ENCODE measurements around the gene C1QTNF12.

Gene C1QTNF12

GRCh38 chr1:1281533-1282321 lies 35.2 kb upstream of the C1QTNF12 start:
- DNase-seq = no peak

GRCh38 chr1:1280782-1281481 lies 34.4 kb upstream of the C1QTNF12 start:
- no peak for DNase-seq

GRCh38 chr1:1279028-1279427 lies 32.5 kb upstream of the C1QTNF12 start:
- no peak for DNase-seq

- DNase-seq = no peak
Observed at GRCh38 chr1:1278620-1279019, 32.1 kb upstream of the C1QTNF12 start.

- DNase-seq = no peak
Observed at GRCh38 chr1:1275836-1276235, 29.3 kb upstream of the C1QTNF12 start.

GRCh38 chr1:1274931-1275431 lies 28.5 kb upstream of the C1QTNF12 start:
- DNase-seq = no peak

GRCh38 chr1:1274299-1274930 lies 27.9 kb upstream of the C1QTNF12 start:
- no peak for DNase-seq

- DNase-seq = no peak
Observed at GRCh38 chr1:1273512-1274298, 27.2 kb upstream of the C1QTNF12 start, which contains the start of gene UBE2J2. UBE2J2 (minus strand) TSS chr1:1273854; CDS start chr1:1267992, 5,862 bp downstream.

GRCh38 chr1:1273209-1273511 lies 26.6 kb upstream of the C1QTNF12 start:
- no peak for DNase-seq

- no peak for DNase-seq
Observed at GRCh38 chr1:1272341-1273208, 26.1 kb upstream of the C1QTNF12 start.

- no peak for DNase-seq
Observed at GRCh38 chr1:1270813-1271212, 24.3 kb upstream of the C1QTNF12 start.

GRCh38 chr1:1268284-1268682 lies 21.8 kb upstream of the C1QTNF12 start:
- DNase-seq = no peak

- no peak for DNase-seq
Observed at GRCh38 chr1:1267488-1268283, 21.2 kb upstream of the C1QTNF12 start.

GRCh38 chr1:1264868-1265272 lies 18.3 kb upstream of the C1QTNF12 start:
- DNase-seq = no peak

- no peak for DNase-seq
Observed at GRCh38 chr1:1264026-1264425, 17.5 kb upstream of the C1QTNF12 start.

GRCh38 chr1:1262758-1263157 lies 16.2 kb upstream of the C1QTNF12 start:
- DNase-seq = no peak

- no peak for DNase-seq
Observed at GRCh38 chr1:1262071-1262470, 15.5 kb upstream of the C1QTNF12 start.

- DNase-seq = no peak
Observed at GRCh38 chr1:1260843-1261560, 14.5 kb upstream of the C1QTNF12 start.

GRCh38 chr1:1259951-1260600 lies 13.6 kb upstream of the C1QTNF12 start:
- no peak for DNase-seq

GRCh38 chr1:1259540-1259939 lies 13.0 kb upstream of the C1QTNF12 start:
- DNase-seq = no peak

All from NCI-H524 treated with DMSO at 0.1 percent for 48 hours (cell line).